Uterus (tissue), 2 donors: ENCODE data around the gene PRKAG2.

ENCODE experiments used
- CTCF ChIP-seq, 4 experiments: fragments of 200-600 bp in 2 of 4; fragments of 450-650 bp in 2 of 4; sonication (generic) in 2 of 4; IDR thresholded peaks; one replicate each; pipeline ENCODE4 v1.5.1; 2016 to 2019; ENCODE audit warnings: antibody characterized with exemption in 4 of 4, mild to moderate bottlenecking in 2 of 4, moderate library complexity in 1 of 4
- POLR2A ChIP-seq, 2 donors: fragments of 450-650 bp; IDR thresholded peaks; one replicate each; pipeline ENCODE4 v1.6.1; 2016; ENCODE audit warnings: antibody characterized with exemption in 2 of 2, mild to moderate bottlenecking in 1 of 2, moderate library complexity in 1 of 2

- TF ChIP-seq CTCF (IDR thresholded peaks at IDR 0.05) (no peak), POLR2A (IDR thresholded peaks at IDR 0.05) (no peak)
Measured at GRCh38 chr7:151692721-151693120, 184.2 kb downstream of the PRKAG2 start.
